IMR-90 (cell line): ENCODE data around the gene RUNDC3A. TPM values are rescaled to one million over a fixed set of nuclear protein-coding genes. Genes with fewer than 3 reads are reported as not detected.

ENCODE experiments used
- ATAC-seq: fragments of 200-7000 bp; cut with Tn5 transposase; 2 replicates; pipeline ENCODE4 v1.9.1; 2020; ENCODE audit warnings: low read depth, mild to moderate bottlenecking, moderate library complexity
- BruUV-seq: library from RNA; stranded (reverse); fragments of 400-500 nt; replicated peaks from 2 replicates; lab custom pipeline; 2021; lab: Mats Ljungman, UMichigan
- CTCF ChIA-PET: fragments of 300-600 bp; formaldehyde crosslinking; extraction: SDS; loops from one replicate; lab custom pipeline; 2021; ENCODE audit warnings: antibody characterized with exemption; lab: Yijun Ruan, JAX
- POLR2A ChIA-PET: fragments of 300-600 bp; sonication (Branson Sonifier 250); formaldehyde crosslinking; loops from one replicate; lab custom pipeline; 2022; ENCODE audit warnings: antibody characterized with exemption; ENCODE audit not compliant: unreplicated experiment; lab: Charles Lee
- DNase-seq: peaks from one replicate; pipeline ENCODE4 v3.0.0; 2013
- H2AFZ ChIP-seq: replicated peaks from 2 replicates; pipeline ENCODE3; 2013; ENCODE audit warnings: low read length, mild to moderate bottlenecking; ENCODE audit not compliant: poor library complexity
- H2AK5ac ChIP-seq: 2 replicates; pipeline ENCODE4 v1.6.1; 2013; ENCODE audit warnings: low read depth, low read length, inconsistent platforms
- H2AK9ac ChIP-seq: replicated peaks from 2 replicates; pipeline ENCODE3; 2013; ENCODE audit warnings: mild to moderate bottlenecking, low read depth, low read length, moderate library complexity; ENCODE audit not compliant: poor library complexity
- H2BK120ac ChIP-seq: 2 replicates; pipeline ENCODE4 v1.6.1; 2013; ENCODE audit warnings: low read depth, low read length, inconsistent platforms
- H2BK15ac ChIP-seq: 3 replicates; pipeline ENCODE4 v1.6.1; 2013; ENCODE audit warnings: low read depth, low read length, inconsistent platforms
- H2BK20ac ChIP-seq: 2 replicates; pipeline ENCODE4 v1.6.1; 2013; ENCODE audit warnings: low read depth, mild to moderate bottlenecking, inconsistent platforms, low read length, moderate library complexity
- H2BK5ac ChIP-seq: 2 replicates; pipeline ENCODE4 v1.6.1; 2013; ENCODE audit warnings: mild to moderate bottlenecking, low read depth, low read length, inconsistent platforms; ENCODE audit not compliant: poor library complexity, severe bottlenecking
- H3K14ac ChIP-seq: replicated peaks from 2 replicates; pipeline ENCODE4 v1.6.1; 2013; ENCODE audit warnings: low read depth, low read length, inconsistent platforms
- H3K18ac ChIP-seq: 2 replicates; pipeline ENCODE4 v1.6.1; 2013; ENCODE audit warnings: low read depth, low read length, control low read depth
- H3K23ac ChIP-seq: 2 replicates; pipeline ENCODE4 v1.6.1; 2013; ENCODE audit warnings: low read depth, low read length, inconsistent platforms
- H3K27ac ChIP-seq: 2 replicates; pipeline ENCODE4 v1.5.1; 2013; ENCODE audit warnings: mild to moderate bottlenecking, control low read depth, low read length; ENCODE audit not compliant: insufficient read depth
- H3K27me3 ChIP-seq: 2 replicates; pipeline ENCODE4 v1.6.1; 2013; ENCODE audit warnings: low read length; ENCODE audit not compliant: control insufficient read depth, insufficient read depth
- H3K36me3 ChIP-seq: 2 replicates; pipeline ENCODE4 v1.6.1; 2013; ENCODE audit warnings: low read length, mixed read lengths; ENCODE audit not compliant: control insufficient read depth, insufficient read depth
- H3K4ac ChIP-seq: 2 replicates; pipeline ENCODE4 v1.6.1; 2013; ENCODE audit warnings: low read depth, low read length, inconsistent platforms
- H3K4me1 ChIP-seq: 2 replicates; pipeline ENCODE4 v1.6.1; 2013; ENCODE audit warnings: low read length, mixed read lengths; ENCODE audit not compliant: control insufficient read depth, insufficient read depth
- H3K4me2 ChIP-seq: 2 replicates; pipeline ENCODE4 v1.6.1; 2013; ENCODE audit warnings: low read depth, mild to moderate bottlenecking, control low read depth, low read length, moderate library complexity
- H3K4me3 ChIP-seq: 2 replicates; pipeline ENCODE4 v1.5.1; 2013; ENCODE audit warnings: low read depth, mild to moderate bottlenecking, control low read depth, low read length, moderate library complexity; ENCODE audit not compliant: insufficient read depth
- H3K56ac ChIP-seq: 2 replicates; pipeline ENCODE4 v1.6.1; 2013; ENCODE audit warnings: low read length, inconsistent platforms; ENCODE audit not compliant: insufficient read depth; ENCODE audit errors: extremely low read depth
- H3K79me1 ChIP-seq, 2 experiments: 2 replicates each; pipeline ENCODE4 v1.6.1; 2013; ENCODE audit warnings: low read length in 2 of 2, inconsistent platforms in 1 of 2, low read depth in 1 of 2
- H3K9ac ChIP-seq: 2 replicates; pipeline ENCODE4 v1.6.1; 2013; ENCODE audit warnings: low read depth, low read length, control low read depth
- H3K9me1 ChIP-seq: 2 replicates; pipeline ENCODE4 v1.6.1; 2013; ENCODE audit warnings: low read length, inconsistent platforms; ENCODE audit not compliant: insufficient read depth
- H3K9me3 ChIP-seq: 2 replicates; pipeline ENCODE4 v1.6.1; 2013; ENCODE audit warnings: low read length; ENCODE audit not compliant: control insufficient read depth, insufficient read depth
- H4K20me1 ChIP-seq: 2 replicates; pipeline ENCODE4 v1.6.1; 2013; ENCODE audit warnings: low read length, inconsistent platforms; ENCODE audit not compliant: insufficient read depth
- H4K5ac ChIP-seq: 2 replicates; pipeline ENCODE4 v1.6.1; 2013; ENCODE audit warnings: mild to moderate bottlenecking, low read depth, low read length, control low read depth
- H4K8ac ChIP-seq, 2 experiments: 2 replicates each; pipeline ENCODE4 v1.6.1; 2013; ENCODE audit warnings: low read depth in 2 of 2, low read length in 2 of 2, control low read depth in 1 of 2, inconsistent platforms in 1 of 2
- H4K91ac ChIP-seq: 2 replicates; pipeline ENCODE4 v1.6.1; 2013; ENCODE audit warnings: low read depth, low read length, inconsistent platforms; ENCODE audit not compliant: insufficient read depth
- CEBPB ChIP-seq: IDR thresholded peaks from 2 replicates; pipeline ENCODE4 v1.6.1; 2012; ENCODE audit warnings: low read depth, low read length, improper control_type of control experiment
- FOS ChIP-seq: fragments of 150-350 bp; IDR thresholded peaks from 2 replicates; pipeline ENCODE4 v1.6.1; 2016; ENCODE audit warnings: low read depth, low read length
- MAFK ChIP-seq: IDR thresholded peaks from 2 replicates; pipeline ENCODE4 v1.6.1; 2012; ENCODE audit warnings: low read depth, low read length, improper control_type of control experiment
- MAZ ChIP-seq: IDR thresholded peaks from 2 replicates; pipeline ENCODE4 v1.6.1; 2012; ENCODE audit warnings: low read depth, mild to moderate bottlenecking, low read length, improper control_type of control experiment, moderate library complexity, borderline replicate concordance
- MXI1 ChIP-seq: IDR thresholded peaks from 2 replicates; pipeline ENCODE4 v1.6.1; 2012; ENCODE audit warnings: low read depth, mild to moderate bottlenecking, low read length, moderate library complexity, borderline replicate concordance
- NFE2L2 ChIP-seq: fragments of 150-350 bp; IDR thresholded peaks from 2 replicates; pipeline ENCODE4 v1.6.1; 2016; ENCODE audit warnings: low read depth, mild to moderate bottlenecking, low read length
- POLR2A ChIP-seq: IDR thresholded peaks from 2 replicates; pipeline ENCODE4 v1.6.1; 2012; ENCODE audit warnings: mild to moderate bottlenecking, low read depth, low read length
- RAD21 ChIP-seq: IDR thresholded peaks from 2 replicates; pipeline ENCODE4 v1.6.1; 2012; ENCODE audit warnings: low read length, improper control_type of control experiment
- RCOR1 ChIP-seq: IDR thresholded peaks from 2 replicates; pipeline ENCODE4 v1.6.1; 2012; ENCODE audit warnings: mild to moderate bottlenecking, low read length, improper control_type of control experiment; ENCODE audit not compliant: insufficient replicate concordance
- SMC3 ChIP-seq: fragments of 150-350 bp; IDR thresholded peaks from 2 replicates; pipeline ENCODE4 v1.6.1; 2016; ENCODE audit warnings: low read depth, mild to moderate bottlenecking, antibody characterized with exemption, low read length, moderate library complexity
- USF2 ChIP-seq: fragments of 150-350 bp; IDR thresholded peaks from 2 replicates; pipeline ENCODE4 v1.6.1; 2017; ENCODE audit warnings: mild to moderate bottlenecking, antibody characterized with exemption, low read length, low read depth
- WGBS, 2 experiments: methylation state at CpG; one replicate each; pipeline versions ENCODE4 v1.1.5 to v1.1.7; 2013; ENCODE audit warnings: missing lambda C conversion rate in 2 of 2; ENCODE audit not compliant: insufficient read length in 1 of 2; ENCODE audit errors: extremely low coverage in 2 of 2; 5-methylcytosine and 5-hydroxymethylcytosine counted together
- dilution Hi-C: fragments of 300-500 bp; cut with HindIII; formaldehyde crosslinking; loops from one replicate; pipeline ENCODE4 v1.14.3; 2018; ENCODE audit warnings: low sequenced_read_pairs; ENCODE audit not compliant: unreplicated experiment
- in situ Hi-C: fragments of 300-500 bp; cut with MboI; formaldehyde crosslinking; loops from 3 replicates; pipeline ENCODE4 v1.14.3; 2019; ENCODE audit warnings: low sequenced_read_pairs, inconsistent platforms, mixed read lengths
- intact Hi-C: fragments of 100-400 bp; cut with micrococcal nuclease; formaldehyde crosslinking; loops from 2 replicates; pipeline ENCODE4 v1.10.0; 2022
- polyA plus RNA-seq, 3 experiments: library from polyadenylated mRNA; depleted of rRNA; stranded (reverse); fragments of >200 nt; gene quantifications; 2 replicates each; pipeline ENCODE4 v1.2.3, GENCODE V29; 2012; ENCODE audit warnings: low replicate concordance in 1 of 3
- total RNA-seq: library from RNA; depleted of rRNA; stranded (reverse); fragments of >200 nt; gene quantifications from 2 replicates; pipeline ENCODE4 v1.2.3, GENCODE V29; 2012
- TF ChIP-seq, protein P1 (sequence below): fragments of 150-350 bp; IDR thresholded peaks from 2 replicates; pipeline ENCODE4 v1.6.1; 2016; ENCODE audit warnings: low read depth, mild to moderate bottlenecking, low read length, moderate library complexity, borderline replicate concordance

RUNDC3A gene
- total and polyA plus RNA-seq, 2 of the 4 experiments (the other 2 are of a cell fraction) = under 0.01 to 0.34 TPM

DNA sequence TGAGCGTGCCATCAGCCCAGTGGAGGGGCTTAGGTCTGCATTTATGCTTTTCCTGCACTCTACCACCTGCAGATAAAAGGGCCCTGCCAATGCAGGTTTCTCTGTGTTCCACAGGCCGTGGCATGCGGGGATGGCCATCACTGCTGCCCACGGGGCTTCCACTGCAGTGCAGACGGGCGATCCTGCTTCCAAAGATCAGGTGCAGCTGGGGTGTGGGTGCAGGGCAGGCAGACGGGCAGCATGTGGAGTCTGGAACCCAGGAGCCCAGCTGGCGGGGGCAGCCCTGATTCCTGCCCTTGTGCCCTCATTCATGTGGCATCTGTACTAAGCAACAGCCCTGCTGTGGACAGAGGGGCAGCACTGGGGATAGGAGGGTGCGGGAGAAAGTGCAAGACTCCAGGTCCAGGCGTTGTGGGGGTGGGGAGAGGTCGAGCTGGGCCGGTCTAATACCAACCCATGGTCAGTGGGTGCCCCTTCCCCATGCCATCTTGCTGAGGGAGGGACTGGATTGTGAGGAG is 41.2 kb downstream of the RUNDC3A start:
- CTCF ChIA-PET = interaction anchor here (2.0 kb wide), 1 partner anchor 13 kb away, joined by 5 read pairs; the partner anchor contains the start of gene FAM171A2
- dilution Hi-C loops = no loop called here
- intact Hi-C loops = loop anchor here (5.0 kb wide), 1 partner anchor 147 kb away; no protein-coding TSS in a partner anchor

More for the DNA sequence above, 41.2 kb downstream of the RUNDC3A start:
- in situ Hi-C loops = no loop called here
- no peaks in the 10 kb centered on the region for H3K27me3 ChIP-seq
- H3K4me2 ChIP-seq = no peak overlapping the region
- 88% methylated on average over 6 of the region's 12 CpGs; no CpG with 5 or more reads in 1 of the 2 experiments for WGBS, 2 experiments
- H4K20me1 ChIP-seq = peaks cover 16% of the 10 kb centered on the region; the same call in 1 of the 2 replicates
- no peak overlapping the region for H2AK5ac ChIP-seq
- H2BK20ac ChIP-seq = no peak overlapping the region
- H2BK120ac ChIP-seq = no peak overlapping the region
- no peak overlapping the region for H3K23ac ChIP-seq
- no peak overlapping the region for H2AFZ ChIP-seq
- H3K18ac ChIP-seq = no peak overlapping the region
- no peak overlapping the region for H2AK9ac ChIP-seq
- no peak overlapping the region for H2BK15ac ChIP-seq
- no peak overlapping the region for H4K5ac ChIP-seq
- H3K9me3 ChIP-seq = no peaks in the 10 kb centered on the region
- no peak overlapping the region for H2BK5ac ChIP-seq
- POLR2A ChIA-PET = no interaction called here
- H3K4ac ChIP-seq = no peak overlapping the region
- no peak overlapping the region for H3K27ac ChIP-seq
- peaks cover 34% of the 10 kb centered on the region for H3K36me3 ChIP-seq
- no peak overlapping the region for H4K8ac ChIP-seq
- H3K79me1 ChIP-seq = peaks cover 5 to 31% of the 10 kb centered on the region in 2 experiments
- H3K4me3 ChIP-seq = no peak overlapping the region
- no peak overlapping the region for H3K14ac ChIP-seq
- no peak overlapping the region for H3K9ac ChIP-seq
- H3K9me1 ChIP-seq = 0 out of 2 replicates have a peak, but pooled peaks cover 2% of the 10 kb centered on the region
- H3K4me1 ChIP-seq = peaks cover 4% of the 10 kb centered on the region; the same call in 1 of the 2 replicates
- no peak for ATAC-seq
- no peak overlapping the region for H3K56ac ChIP-seq
- BruUV-seq = no TSS peak
- DNase-seq = no peak
- no peak overlapping the region for H4K91ac ChIP-seq
- TF ChIP-seq NFE2L2 (no peak), MAFK (no peak), CEBPB (no peak), MXI1 (no peak), FOS (no peak), RCOR1 (no peak), SMC3 (no peak), MAZ (no peak), USF2 (no peak), RAD21 (no peak), POLR2A (no peak)
- TF ChIP-seq, protein P1, sequence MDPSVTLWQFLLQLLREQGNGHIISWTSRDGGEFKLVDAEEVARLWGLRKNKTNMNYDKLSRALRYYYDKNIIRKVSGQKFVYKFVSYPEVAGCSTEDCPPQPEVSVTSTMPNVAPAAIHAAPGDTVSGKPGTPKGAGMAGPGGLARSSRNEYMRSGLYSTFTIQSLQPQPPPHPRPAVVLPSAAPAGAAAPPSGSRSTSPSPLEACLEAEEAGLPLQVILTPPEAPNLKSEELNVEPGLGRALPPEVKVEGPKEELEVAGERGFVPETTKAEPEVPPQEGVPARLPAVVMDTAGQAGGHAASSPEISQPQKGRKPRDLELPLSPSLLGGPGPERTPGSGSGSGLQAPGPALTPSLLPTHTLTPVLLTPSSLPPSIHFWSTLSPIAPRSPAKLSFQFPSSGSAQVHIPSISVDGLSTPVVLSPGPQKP = no peak
